HG02840 (cell line): ENCODE data around the gene DAZL.
"Not testable (repeated sequence)": the region's sequence is repeated elsewhere in the genome, so short reads cannot be mapped to it uniquely, and the experiment has no call there.

Source experiments
- ATAC-seq: cut with Tn5 transposase; IDR thresholded peaks from one replicate; pipeline ENCODE4 v1.9.1; 2021; ENCODE audit warnings: mild to moderate bottlenecking, moderate library complexity, moderate number of reproducible peaks; ENCODE audit not compliant: unreplicated experiment, low FRiP score

The DAZL gene, protein sequence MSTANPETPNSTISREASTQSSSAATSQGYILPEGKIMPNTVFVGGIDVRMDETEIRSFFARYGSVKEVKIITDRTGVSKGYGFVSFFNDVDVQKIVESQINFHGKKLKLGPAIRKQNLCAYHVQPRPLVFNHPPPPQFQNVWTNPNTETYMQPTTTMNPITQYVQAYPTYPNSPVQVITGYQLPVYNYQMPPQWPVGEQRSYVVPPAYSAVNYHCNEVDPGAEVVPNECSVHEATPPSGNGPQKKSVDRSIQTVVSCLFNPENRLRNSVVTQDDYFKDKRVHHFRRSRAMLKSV

GRCh38 chr3:16604887-16605602 lies at the start of gene DAZL:
Gene DAZL, minus strand, starts transcription at chr3:16605423. Its CDS starts 218 bp downstream, at chr3:16605205.
- no peak for ATAC-seq

GRCh38 chr3:16654976-16655375 lies 49.8 kb upstream of the DAZL start:
- ATAC-seq: no peak

GRCh38 chr3:16653712-16654111 lies 48.5 kb upstream of the DAZL start:
- no peak for ATAC-seq

- ATAC-seq: no peak
Observed at GRCh38 chr3:16647668-16648067, 42.4 kb upstream of the DAZL start.

DNA sequence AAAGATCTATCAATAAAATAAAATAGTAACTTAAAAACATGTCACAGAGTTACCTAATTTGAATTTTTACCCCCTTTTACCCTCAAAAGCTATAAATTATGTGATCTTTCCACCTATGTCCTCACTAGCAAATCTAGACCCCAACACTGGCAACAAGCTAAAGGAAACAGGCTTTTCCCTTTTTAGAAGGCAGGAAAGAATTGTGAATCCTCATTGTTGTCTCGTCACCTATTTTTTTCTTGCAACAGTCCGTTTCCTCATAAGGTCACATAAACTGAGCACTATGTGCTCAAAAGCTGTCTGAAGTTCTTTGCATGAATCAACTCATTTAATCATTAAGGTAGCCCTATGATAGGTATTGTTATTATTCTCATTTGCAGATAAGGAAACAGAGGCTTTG lies 34.6 kb upstream of the DAZL start:
- ATAC-seq: no peak

- ATAC-seq: no peak
Observed at GRCh38 chr3:16633948-16634347, 28.7 kb upstream of the DAZL start.

DNA sequence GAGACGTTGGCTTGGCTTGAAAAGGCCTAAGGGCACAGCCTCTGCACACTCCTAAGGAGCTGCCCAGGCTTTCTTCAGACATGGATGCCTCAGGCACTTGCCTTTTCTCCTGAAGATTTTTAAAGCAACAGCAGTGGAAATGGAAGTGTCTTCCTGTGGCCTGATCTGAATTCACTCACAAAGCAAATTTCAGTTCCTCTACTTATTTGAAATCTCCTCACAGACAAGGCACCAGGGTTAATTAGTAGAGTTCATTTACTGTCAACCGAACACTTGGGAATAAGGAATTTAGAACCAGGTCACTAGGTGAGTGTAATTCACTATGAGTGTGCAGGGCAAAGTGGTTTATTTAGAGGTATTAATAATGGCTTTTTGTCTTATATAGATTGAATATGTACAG lies 27.2 kb upstream of the DAZL start:
- no peak for ATAC-seq

GRCh38 chr3:16618721-16619120 lies 13.5 kb upstream of the DAZL start:
- ATAC-seq: no peak

DNA sequence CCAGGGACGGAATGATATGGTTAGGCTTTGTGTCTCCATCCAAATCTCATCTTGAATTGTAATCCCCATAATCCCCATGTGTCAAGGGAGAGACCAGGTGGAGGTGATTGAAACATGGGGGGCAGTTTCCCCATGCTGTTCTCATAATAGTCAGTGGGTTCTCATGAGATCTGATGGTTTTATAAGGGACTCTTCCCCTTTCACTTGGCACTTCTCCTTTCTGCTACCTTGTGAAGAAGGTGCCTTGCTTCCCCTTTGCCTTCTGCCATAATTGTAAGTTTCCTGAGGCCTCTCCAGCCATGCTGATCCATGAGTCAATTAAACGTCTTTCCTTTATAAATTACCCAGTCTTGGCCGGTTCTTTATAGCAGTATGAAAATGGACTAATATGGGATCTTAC lies 11.9 kb upstream of the DAZL start:
- ATAC-seq: not testable (repeated sequence)

DNA sequence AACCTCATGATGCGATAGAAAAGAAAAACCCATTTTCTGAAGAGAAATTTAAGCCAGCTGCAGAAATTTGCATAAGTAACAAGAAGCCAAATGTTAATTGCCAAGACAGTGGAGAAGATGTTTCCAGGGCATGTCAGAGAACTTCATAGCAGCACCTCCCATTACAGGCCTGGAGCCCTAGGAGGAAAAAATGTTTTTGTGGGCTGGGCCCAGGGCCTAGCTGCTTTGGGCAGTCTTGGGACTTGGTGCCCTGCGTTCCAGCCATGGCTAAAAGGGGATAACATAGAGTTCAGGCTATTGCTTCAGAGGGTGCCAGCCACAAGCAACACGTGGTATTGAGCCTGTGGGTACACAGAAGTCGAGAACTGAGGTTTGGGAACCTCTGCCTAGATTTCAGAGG lies 10.9 kb upstream of the DAZL start:
- ATAC-seq: no peak

DNA sequence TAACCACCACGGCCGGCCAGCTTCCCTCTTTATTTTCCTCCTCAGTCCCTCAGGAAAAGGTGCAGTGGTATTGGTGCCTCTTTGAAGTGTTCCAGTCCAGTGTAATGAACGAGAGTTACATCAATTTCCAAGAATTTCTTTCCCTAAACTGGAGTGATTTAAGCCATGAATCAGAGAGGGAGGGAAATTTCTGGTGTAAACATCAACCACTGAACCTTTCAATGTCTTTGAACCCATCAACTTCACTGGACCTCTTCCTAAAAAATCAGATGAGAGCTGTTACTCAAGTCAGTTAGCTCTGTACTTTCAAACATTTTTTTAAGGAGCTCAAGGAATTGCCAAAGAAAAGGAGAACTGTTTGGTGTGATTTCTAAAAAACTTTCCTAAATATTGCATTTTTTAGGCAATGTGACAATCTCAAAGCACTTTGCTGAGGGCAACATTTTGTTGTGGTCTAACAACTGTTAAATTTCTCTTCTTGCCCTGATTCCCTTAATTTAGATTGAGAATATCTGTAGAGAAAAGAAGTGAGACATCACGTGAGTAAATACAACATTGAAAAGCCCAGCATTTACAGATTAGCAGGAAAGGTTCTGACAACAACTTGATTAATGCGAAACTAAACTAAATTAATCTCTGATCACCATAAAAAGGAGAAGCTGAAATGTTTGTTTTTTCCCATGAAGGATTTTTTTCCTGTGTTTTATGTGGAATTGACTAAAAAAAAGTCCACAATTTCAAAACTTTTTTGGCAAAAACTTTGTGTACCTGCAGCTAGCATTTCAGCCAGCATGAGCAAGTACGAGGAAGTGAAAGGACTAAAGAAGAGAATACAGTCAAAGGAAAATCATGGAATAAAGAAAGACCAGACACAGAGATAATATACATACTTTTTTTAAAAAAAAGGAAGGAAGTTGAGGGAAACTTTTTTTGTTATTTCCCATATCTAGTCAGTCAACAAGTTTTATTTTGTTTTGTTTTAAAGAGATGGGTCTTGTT lies 9.1 kb upstream of the DAZL start:
- no peak for ATAC-seq

GRCh38 chr3:16609927-16610580 lies 4.8 kb upstream of the DAZL start:
- ATAC-seq: no peak

DNA sequence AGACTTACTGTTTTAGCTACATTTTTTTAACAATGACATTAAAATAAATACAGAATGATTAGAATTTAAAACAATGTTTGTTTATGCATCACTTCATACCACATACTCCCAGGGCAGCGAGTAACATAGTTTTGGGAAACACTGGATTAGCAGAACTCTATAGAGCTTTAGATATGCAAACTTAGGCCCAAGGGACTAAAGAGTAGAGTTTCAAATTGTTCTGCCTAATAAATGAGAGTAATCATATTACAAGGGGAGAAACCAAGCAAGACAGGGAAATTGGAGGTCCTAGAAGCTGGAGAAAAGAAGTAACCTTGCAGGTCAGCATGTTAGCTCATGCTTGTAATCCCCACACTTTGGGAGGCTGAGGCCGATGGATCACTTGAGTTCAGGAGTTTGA lies 3.6 kb upstream of the DAZL start:
- no peak for ATAC-seq

- ATAC-seq: no peak
Observed at GRCh38 chr3:16607718-16608117, 2.5 kb upstream of the DAZL start.

DNA sequence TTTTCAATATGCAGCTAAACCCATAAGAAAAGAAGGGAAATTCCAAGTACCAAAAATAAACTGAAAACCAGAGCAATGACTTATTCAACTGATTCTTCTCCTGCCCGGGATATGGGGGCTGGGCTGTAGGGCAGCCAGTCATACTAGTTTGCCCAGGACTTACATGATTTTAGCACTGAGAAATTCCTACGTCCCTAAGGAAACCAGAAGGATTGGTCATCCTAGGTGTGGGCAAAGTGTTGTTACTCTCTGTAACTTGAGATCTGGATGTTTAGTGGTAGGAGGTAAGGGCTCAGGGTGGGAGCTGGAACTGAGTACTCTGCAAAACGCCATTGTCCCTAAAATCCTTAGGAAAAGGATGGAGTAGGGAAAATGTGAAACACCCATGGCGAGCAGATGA lies 1.2 kb upstream of the DAZL start:
- ATAC-seq: no peak

DNA sequence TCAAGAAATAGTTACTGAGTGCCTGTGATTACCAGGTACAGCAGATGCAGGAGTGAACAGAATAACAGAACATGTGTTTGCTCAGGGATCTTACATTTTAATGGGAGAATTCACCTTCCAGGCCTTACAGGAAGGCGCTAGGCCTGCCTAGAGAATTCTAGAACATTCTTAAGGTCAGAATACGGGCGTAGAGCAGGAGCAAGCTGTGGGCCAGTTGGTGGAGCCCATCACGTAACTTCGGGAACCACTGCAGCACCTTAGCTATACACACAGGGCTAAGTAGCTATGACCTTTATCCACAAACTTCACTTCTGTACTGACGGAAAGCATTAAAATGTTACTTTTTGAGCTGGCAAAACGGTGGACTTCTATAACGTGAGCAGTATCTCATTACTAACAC lies 743 bp upstream of the DAZL start:
- ATAC-seq: no peak

- ATAC-seq: no peak
Observed at GRCh38 chr3:16604433-16604832, 790 bp downstream of the DAZL start.

DNA sequence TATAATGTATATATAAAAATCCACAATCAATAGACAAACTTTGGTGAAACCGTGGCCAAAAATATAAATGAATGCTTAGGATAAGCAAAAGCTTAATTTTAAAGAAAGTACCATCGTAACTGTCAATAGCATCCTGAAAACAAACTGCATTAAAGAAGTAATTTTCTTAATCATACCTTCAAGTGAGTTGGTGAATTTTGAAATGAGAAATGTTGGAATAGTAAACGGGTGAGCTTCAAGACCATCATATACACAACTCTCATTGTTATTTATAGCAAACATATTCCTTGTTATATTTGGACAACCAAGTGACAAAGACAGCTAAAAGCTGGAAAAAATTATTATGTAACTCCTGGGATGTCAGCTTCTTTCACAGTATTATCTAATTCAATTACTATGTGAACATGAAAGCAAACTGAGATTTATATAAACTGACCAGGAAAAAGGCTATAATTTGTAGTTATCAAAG lies 3.7 kb downstream of the DAZL start:
- no peak for ATAC-seq

DNA sequence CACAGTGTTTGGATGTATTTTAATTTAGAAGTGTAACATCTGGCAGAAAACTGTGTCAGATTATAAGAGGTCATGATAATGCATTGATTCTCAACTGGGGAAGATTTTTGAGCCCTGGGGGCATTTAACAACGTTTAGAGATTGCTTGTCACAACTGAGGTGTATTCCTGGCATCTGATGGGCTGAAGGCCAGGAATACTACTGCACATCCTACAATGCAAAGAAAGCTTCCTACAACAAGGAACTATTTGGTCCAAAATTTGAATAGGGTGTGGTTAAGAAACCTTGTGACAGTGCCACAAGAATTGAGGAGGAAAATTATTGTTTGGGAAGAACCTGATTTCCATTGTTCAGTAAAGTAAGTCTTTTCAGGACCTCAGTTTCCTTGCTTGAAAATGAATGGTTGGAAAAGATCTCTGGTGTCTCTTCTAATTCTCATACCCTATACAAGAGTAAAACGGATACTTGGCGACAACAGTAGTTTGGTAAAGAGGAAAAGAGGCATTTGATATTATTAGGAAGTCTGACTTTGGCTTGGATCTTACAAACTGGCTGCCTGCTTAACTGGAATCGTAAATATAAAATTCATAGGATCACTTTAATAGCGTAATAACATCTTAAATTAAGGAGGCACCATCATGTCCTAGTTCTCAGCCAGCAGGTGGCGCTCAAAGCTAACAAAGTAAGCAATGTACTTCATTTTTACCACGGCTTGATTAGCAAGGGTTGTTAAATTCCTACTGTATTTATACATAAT lies 4.3 kb downstream of the DAZL start:
- ATAC-seq: no peak

DNA sequence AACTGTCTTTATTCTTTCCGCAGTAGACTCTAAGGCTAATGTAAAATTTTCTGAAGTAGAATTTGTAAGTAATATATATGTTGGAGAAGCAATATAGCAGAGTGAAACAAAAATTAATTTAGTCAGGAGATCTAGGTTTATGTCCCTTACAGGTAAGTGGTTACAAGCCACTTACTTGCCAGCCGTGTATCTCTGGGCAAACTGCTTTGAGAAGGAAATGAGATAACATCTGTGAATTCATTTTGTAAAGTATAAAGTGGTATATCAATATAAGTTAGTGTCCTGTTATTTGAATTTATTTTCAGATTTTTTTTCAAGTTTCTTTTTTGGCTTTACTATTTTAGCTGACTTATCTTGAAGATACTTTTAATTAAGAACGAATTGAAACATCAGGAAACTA lies 5.5 kb downstream of the DAZL start:
- no peak for ATAC-seq
